Measurements from ENCODE around the gene PADI2. TPM values are rescaled to one million over a fixed set of nuclear protein-coding genes. Genes with fewer than 3 reads are reported as not detected.

Gene PADI2
- total RNA-seq, 1 experiment from 2014 or later = 3.0 TPM

GRCh38 chr1:17039522-17039921, 79.7 kb downstream of the PADI2 start:
- H3K27ac ChIP-seq (ENCODE audit: insufficient read length, low read depth, low read length) = no peak overlapping the region
- H3K4ac ChIP-seq (ENCODE audit: low read depth, low read length) = no peak overlapping the region
- H2AK5ac ChIP-seq (ENCODE audit: insufficient read length, low read length) = no peak overlapping the region
- H2BK5ac ChIP-seq (ENCODE audit: insufficient read length, low read length) = no peak overlapping the region
- H3K79me1 ChIP-seq (ENCODE audit: insufficient read depth, low read depth, low read length, poor library complexity, severe bottlenecking) = no peaks in the 10 kb centered on the region
- H4K20me1 ChIP-seq (ENCODE audit: control insufficient read depth, insufficient read depth, insufficient read length) = no peaks in the 10 kb centered on the region
- no peak overlapping the region for H3K4me2 ChIP-seq (ENCODE audit: insufficient read depth, insufficient read length, low read length)
- peaks cover 10 to 57% (median 37%) of the 10 kb centered on the region in 3 experiments; a peak in 6 of 7 replicates for H3K36me3 Mint-ChIP-seq (ENCODE audit: insufficient read depth in 1 of 3, low read depth in 3 of 3)
- no peaks in the 10 kb centered on the region for H3K27me3 Mint-ChIP-seq (ENCODE audit: low read depth)
- no peaks in the 10 kb centered on the region for H3K9me3 Mint-ChIP-seq
- H2BK15ac ChIP-seq (ENCODE audit: low read depth, low read length) = no peak overlapping the region
- H2BK120ac ChIP-seq (ENCODE audit: low read depth, low read length, poor library complexity, severe bottlenecking) = no peak overlapping the region
- H4K5ac ChIP-seq (ENCODE audit: insufficient read length, low read depth, low read length) = no peak overlapping the region
- no peak for DNase-seq
- no peaks in the 10 kb centered on the region for H3K27me3 ChIP-seq (ENCODE audit: insufficient read depth, low read length)
- no peak overlapping the region for H4K91ac ChIP-seq (ENCODE audit: insufficient read length, low read depth, low read length)
- no peaks in the 10 kb centered on the region for H3K4me1 ChIP-seq (ENCODE audit: insufficient read depth, low read length)
- no peak overlapping the region for H2BK12ac ChIP-seq (ENCODE audit: insufficient read length, low read depth, low read length)
- H4K8ac ChIP-seq (replicated peaks; ENCODE audit: insufficient read length, low read depth, low read length) = no peak overlapping the region
- H2AFZ ChIP-seq (ENCODE audit: low read length) = no peak overlapping the region
- no peaks in the 10 kb centered on the region for H3K9me3 ChIP-seq (ENCODE audit: control insufficient read depth, low read depth, low read length)
- no peak for TF ChIP-seq CTCF (conservative IDR thresholded peaks at IDR 0.05)
- H3K27ac Mint-ChIP-seq = no peak overlapping the region
- H3K23ac ChIP-seq (ENCODE audit: insufficient read length, low read depth, low read length) = no peak overlapping the region
- no peak overlapping the region for H3K14ac ChIP-seq (ENCODE audit: insufficient read depth, low read length)
- no peak overlapping the region for H3K4me3 Mint-ChIP-seq
- no peak overlapping the region for H3T11ph ChIP-seq (ENCODE audit: low read length)
- no peaks in the 10 kb centered on the region for H3K23me2 ChIP-seq (ENCODE audit: insufficient read length, low read depth, low read length, poor library complexity, severe bottlenecking)
- no CpG with 5 or more reads among the region's 2 CpGs for WGBS (ENCODE audit: extremely low coverage, insufficient read length, low lambda C conversion rate)
- H3K4me1 Mint-ChIP-seq = peaks cover 0 to 4% of the 10 kb centered on the region in 2 experiments; a peak in 2 of 4 replicates
- H2BK20ac ChIP-seq (ENCODE audit: low read depth, low read length, poor library complexity, severe bottlenecking) = no peak overlapping the region
- no peak overlapping the region for H3K18ac ChIP-seq (ENCODE audit: insufficient read length, low read depth, low read length)
- no peak overlapping the region for H3K9ac ChIP-seq (ENCODE audit: extremely low read depth, insufficient read length, low read length)
- no peak overlapping the region for H3K56ac ChIP-seq (ENCODE audit: insufficient read length, low read depth, low read length)
- no peaks in the 10 kb centered on the region for H3K79me2 ChIP-seq (ENCODE audit: insufficient read depth, low read length)
